GM23248 (cell line): ENCODE measurements around the gene THAP5. TPM values are rescaled to one million over a fixed set of nuclear protein-coding genes. Genes with fewer than 3 reads are reported as not detected.

Source experiments
- DNase-seq: peaks from one replicate; pipeline ENCODE4 v3.0.0-alpha.2; 2015
- H2AFZ ChIP-seq: fragments of 200-600 bp; sonication (generic); 2 replicates; pipeline ENCODE4 v1.6.1; 2016; ENCODE audit warnings: antibody characterized with exemption
- H3F3A ChIP-seq: fragments of 200-600 bp; sonication (generic); 2 replicates; pipeline ENCODE4 v1.6.1; 2016; ENCODE audit warnings: mild to moderate bottlenecking, antibody characterized with exemption, mixed run types; ENCODE audit not compliant: insufficient read depth
- H3K27ac ChIP-seq: fragments of 200-600 bp; sonication (generic); 2 replicates; pipeline ENCODE4 v1.5.1; 2016; ENCODE audit warnings: mild to moderate bottlenecking
- H3K27me3 ChIP-seq: fragments of 200-600 bp; sonication (generic); replicated peaks from 2 replicates; pipeline ENCODE4 v1.6.1; 2016; ENCODE audit warnings: mild to moderate bottlenecking; ENCODE audit not compliant: insufficient read depth
- H3K36me3 ChIP-seq: fragments of 200-600 bp; sonication (generic); 2 replicates; pipeline ENCODE4 v1.6.1; 2016; ENCODE audit warnings: low read depth, mild to moderate bottlenecking
- H3K4me1 ChIP-seq: fragments of 200-600 bp; sonication (generic); 2 replicates; pipeline ENCODE4 v1.6.1; 2016; ENCODE audit warnings: mild to moderate bottlenecking; ENCODE audit not compliant: insufficient read depth
- H3K4me2 ChIP-seq: fragments of 200-600 bp; sonication (generic); one replicate; pipeline ENCODE4 v1.6.1; 2016; ENCODE audit warnings: mild to moderate bottlenecking; ENCODE audit not compliant: unreplicated experiment
- H3K4me3 ChIP-seq: fragments of 200-600 bp; sonication (generic); 2 replicates; pipeline ENCODE4 v1.5.1; 2016; ENCODE audit warnings: mild to moderate bottlenecking
- H3K79me2 ChIP-seq: fragments of 200-600 bp; sonication (generic); 2 replicates; pipeline ENCODE4 v1.6.1; 2016; ENCODE audit warnings: mild to moderate bottlenecking; ENCODE audit not compliant: insufficient read depth
- H3K9ac ChIP-seq: fragments of 200-600 bp; sonication (generic); 2 replicates; pipeline ENCODE4 v1.6.1; 2016; ENCODE audit warnings: mild to moderate bottlenecking
- H3K9me2 ChIP-seq: fragments of 200-600 bp; sonication (generic); 2 replicates; pipeline ENCODE4 v1.6.1; 2016; ENCODE audit warnings: mixed run types, mild to moderate bottlenecking, moderate library complexity; ENCODE audit not compliant: insufficient read depth
- H3K9me3 ChIP-seq: fragments of 200-600 bp; sonication (generic); one replicate; pipeline ENCODE4 v1.6.1; 2017; ENCODE audit warnings: low read depth
- H4K20me1 ChIP-seq: fragments of 200-600 bp; sonication (generic); 2 replicates; pipeline ENCODE4 v1.6.0; 2016; ENCODE audit not compliant: insufficient read depth
- EZH2 ChIP-seq: fragments of 200-600 bp; sonication (generic); IDR thresholded peaks from 2 replicates; pipeline ENCODE4 v1.6.1; 2018; ENCODE audit warnings: antibody characterized with exemption, mild to moderate bottlenecking; ENCODE audit not compliant: insufficient read depth, poor library complexity, severe bottlenecking
- EZH2phosphoT487 ChIP-seq: fragments of 200-600 bp; sonication (generic); IDR thresholded peaks from 2 replicates; pipeline ENCODE4 v1.6.1; 2018; ENCODE audit warnings: antibody characterized with exemption, moderate library complexity, mild to moderate bottlenecking, low read depth; ENCODE audit not compliant: insufficient read depth
- WGBS, 2 experiments: methylation state at CpG; one replicate each; pipeline ENCODE4 v1.1.6; 2015 to 2017; ENCODE audit warnings: low lambda C conversion rate in 2 of 2, low coverage in 1 of 2; ENCODE audit errors: missing lambda C conversion rate in 2 of 2; 5-methylcytosine and 5-hydroxymethylcytosine counted together
- in situ Hi-C: fragments of 300-500 bp; cut with MboI; formaldehyde crosslinking; loops from 2 replicates; pipeline ENCODE4 v1.15.0; 2020
- polyA plus RNA-seq: library from polyadenylated mRNA; unstranded; fragments of >200 nt; fragmentation: Nextera tagmentation; extraction: Ambion mirVana; gene quantifications from 2 replicates; pipeline ENCODE4 v1.2.1, GENCODE V29; 2016
- total RNA-seq: library from RNA; depleted of rRNA; stranded (reverse); fragments of >200 nt; shearing (Covaris generic); gene quantifications from 2 replicates; pipeline ENCODE4 v1.2.3, GENCODE V29; 2014

The THAP5 gene
- total and polyA plus RNA-seq, 2 experiments from 2014 or later = 23.3 to 30.9 TPM

DNA sequence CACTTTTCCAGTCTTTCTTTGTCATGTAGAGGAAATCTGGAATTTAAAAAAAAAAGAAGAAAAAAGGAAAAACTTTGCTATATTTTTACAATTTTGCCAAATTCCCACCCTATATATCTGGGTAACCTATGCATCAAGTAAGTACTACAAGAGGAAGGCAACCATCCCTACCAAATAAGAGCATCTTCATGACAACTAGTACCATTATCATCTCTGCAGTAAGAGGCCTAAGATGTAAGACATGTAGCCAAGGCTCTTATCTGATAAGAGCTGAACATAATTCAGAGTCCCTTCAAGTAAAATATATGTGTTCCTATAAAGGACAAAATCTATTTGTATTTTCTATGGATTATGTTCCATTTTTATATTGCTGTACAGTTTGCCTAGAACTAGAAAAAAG lies 3.5 kb downstream of the THAP5 start:
- Histone ChIP-seq H3K79me2 (peaks cover 80% of the 10 kb centered on the region), H3K36me3 (no peaks in the 10 kb centered on the region), H3F3A (peaks cover 6% of the 10 kb centered on the region; the same call in 1 of the 2 replicates), H3K9ac (no peak overlapping the region), H2AFZ (no peak overlapping the region), H3K27ac (no peak overlapping the region), H3K4me1 (peaks cover 39% of the 10 kb centered on the region), H3K9me2 (no peaks in the 10 kb centered on the region), H3K9me3 (no peaks in the 10 kb centered on the region), H3K27me3 (no peaks in the 10 kb centered on the region), H3K4me3 (no peak overlapping the region), H4K20me1 (no peaks in the 10 kb centered on the region), H3K4me2 (no peak overlapping the region)
- DNase-seq = no peak
- no peak for TF ChIP-seq EZH2
- TF ChIP-seq EZH2phosphoT487 = no peak
- in situ Hi-C loops = no loop called here

DNA sequence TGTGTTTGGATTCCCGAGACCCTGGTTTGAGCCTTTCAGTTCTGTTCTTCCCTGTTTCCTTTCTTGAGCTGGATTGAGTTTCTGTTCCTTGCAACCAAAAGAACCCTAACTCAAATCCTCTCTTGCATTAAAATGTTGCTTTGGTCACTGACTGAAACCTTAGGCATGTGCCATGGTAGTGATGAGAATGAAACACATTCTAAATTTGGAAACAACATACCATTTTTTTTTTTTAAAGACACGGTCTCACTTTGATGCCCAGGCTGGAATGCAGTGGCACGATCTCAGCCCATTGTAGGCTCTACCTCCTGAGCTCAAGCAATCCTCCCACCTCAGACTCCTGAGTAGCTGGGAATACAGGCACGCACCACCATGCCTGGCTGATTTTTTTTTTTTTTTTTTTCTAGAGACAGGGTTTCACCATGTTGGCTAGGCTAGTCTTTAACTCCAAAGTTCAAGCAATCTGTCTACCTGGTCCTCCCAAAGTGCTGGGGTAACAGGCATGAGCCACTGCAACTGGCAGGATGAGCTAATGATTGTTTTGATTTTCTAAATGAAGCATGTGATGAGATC lies 8.4 kb downstream of the THAP5 start:
- peak; percentile 45 for DNase-seq
- TF ChIP-seq EZH2 (no peak), EZH2phosphoT487 (no peak)
- Histone ChIP-seq H3K4me1 (peaks cover 18% of the 10 kb centered on the region), H3K27ac (no peak overlapping the region), H3K79me2 (peaks cover 42% of the 10 kb centered on the region), H3K9me2 (no peaks in the 10 kb centered on the region), H3K27me3 (no peaks in the 10 kb centered on the region), H3K4me2 (no peak overlapping the region), H3K9me3 (no peaks in the 10 kb centered on the region), H3F3A (0 out of 2 replicates have a peak, but pooled peaks cover 6% of the 10 kb centered on the region), H3K36me3 (no peaks in the 10 kb centered on the region), H4K20me1 (no peaks in the 10 kb centered on the region), H2AFZ (no peak overlapping the region), H3K9ac (no peak overlapping the region), H3K4me3 (no peak overlapping the region)
- in situ Hi-C loops = no loop called here
- WGBS, 2 experiments = 92 to 97% methylated on average over 4 of the region's 4 CpGs

DNA sequence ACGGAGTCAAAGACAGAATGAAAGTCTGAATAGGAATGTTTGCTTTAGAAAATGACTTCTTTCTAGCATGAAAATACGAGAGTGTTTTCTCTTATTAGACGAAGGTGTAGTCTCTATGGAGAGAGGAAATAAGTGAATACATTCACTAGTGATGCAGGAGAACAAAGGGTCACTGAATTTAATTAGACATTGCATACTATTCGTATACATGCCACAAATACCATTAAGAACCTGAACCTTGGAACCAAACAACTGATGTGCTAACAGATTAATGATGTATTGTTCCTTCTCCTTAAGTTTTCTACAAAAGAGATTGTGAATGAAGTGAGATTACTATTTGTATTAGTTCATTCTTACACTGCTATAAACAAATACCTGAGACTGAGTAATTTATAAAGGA lies 10.3 kb downstream of the THAP5 start:
- WGBS, 2 experiments = 93 to 100% methylated on average over 4 of the region's 4 CpGs
- H3K36me3 ChIP-seq = no peaks in the 10 kb centered on the region
- H3K4me2 ChIP-seq = no peak overlapping the region
- H3F3A ChIP-seq = 0 out of 2 replicates have a peak, but pooled peaks cover 6% of the 10 kb centered on the region
- H3K4me3 ChIP-seq = no peak overlapping the region
- no peak overlapping the region for H2AFZ ChIP-seq
- no peaks in the 10 kb centered on the region for H3K9me3 ChIP-seq
- TF ChIP-seq EZH2 (no peak), EZH2phosphoT487 (no peak)
- H3K27me3 ChIP-seq = no peaks in the 10 kb centered on the region
- H3K79me2 ChIP-seq = peaks cover 23% of the 10 kb centered on the region
- no peak overlapping the region for H3K27ac ChIP-seq
- H4K20me1 ChIP-seq = no peaks in the 10 kb centered on the region
- peaks cover 18% of the 10 kb centered on the region for H3K4me1 ChIP-seq
- in situ Hi-C loops = no loop called here
- no peak for DNase-seq
- no peaks in the 10 kb centered on the region for H3K9me2 ChIP-seq
- no peak overlapping the region for H3K9ac ChIP-seq

DNA sequence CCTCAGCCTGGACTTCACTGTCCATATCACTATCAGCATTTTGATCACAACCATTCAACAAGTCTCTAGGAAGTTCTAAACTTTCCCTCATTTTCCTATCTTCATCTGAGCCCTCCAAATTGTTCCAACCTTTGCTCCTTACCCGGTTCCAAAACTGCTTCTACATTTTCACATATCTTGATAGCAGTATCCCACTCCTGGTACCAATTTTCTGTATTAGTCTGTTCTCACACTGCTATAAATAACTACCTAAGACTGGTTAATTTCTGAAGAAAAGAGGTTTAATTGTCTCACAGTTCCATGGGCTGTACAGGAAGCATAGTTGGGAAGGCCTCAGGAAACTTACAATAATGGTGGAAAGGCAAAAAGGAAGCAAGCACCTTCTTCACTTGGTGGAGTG lies 11.9 kb downstream of the THAP5 start:
- Histone ChIP-seq H3K36me3 (no peaks in the 10 kb centered on the region), H3K27ac (no peak overlapping the region), H4K20me1 (no peaks in the 10 kb centered on the region), H3K9ac (no peak overlapping the region), H3K4me1 (peaks cover 13% of the 10 kb centered on the region), H3K79me2 (peaks cover 9% of the 10 kb centered on the region; the same call in 1 of the 2 replicates), H3K9me2 (no peaks in the 10 kb centered on the region), H3K4me3 (no peak overlapping the region), H3K27me3 (no peaks in the 10 kb centered on the region), H3K4me2 (no peak overlapping the region), H3F3A (0 out of 2 replicates have a peak, but pooled peaks cover 6% of the 10 kb centered on the region), H3K9me3 (no peaks in the 10 kb centered on the region), H2AFZ (no peak overlapping the region)
- DNase-seq = no peak
- 98 to 100% methylated on average over 1 of the region's 1 CpG for WGBS, 2 experiments
- in situ Hi-C loops = no loop called here
- TF ChIP-seq EZH2 = no peak
- no peak for TF ChIP-seq EZH2phosphoT487
